HCT116 (cell line): ENCODE data around the gene SH3BGR.

ENCODE experiments used
- CBX3 ChIP-seq: IDR thresholded peaks from 2 replicates; pipeline ENCODE4 v1.6.1; 2012; ENCODE audit warnings: low read depth
- CEBPB ChIP-seq: IDR thresholded peaks from 2 replicates; pipeline ENCODE4 v1.6.1; 2012; ENCODE audit warnings: low read depth
- CTCF ChIP-seq, 3 experiments: fragments of 200-600 bp in 1 of 3; sonication (generic) in 1 of 3; IDR thresholded peaks in 2 of 3; conservative IDR thresholded peaks in 1 of 3; 2 replicates each; pipeline ENCODE4 v1.5.1; 2012 to 2017; ENCODE audit warnings: low read depth in 2 of 3, low read length in 2 of 3, antibody characterized with exemption in 1 of 3, borderline replicate concordance in 1 of 3, control low read depth in 1 of 3, mild to moderate bottlenecking in 1 of 3, mixed read lengths in 1 of 3, mixed run types in 1 of 3, moderate library complexity in 1 of 3; ENCODE audit not compliant: insufficient read depth in 1 of 3
- ELF1 ChIP-seq: IDR thresholded peaks from 2 replicates; pipeline ENCODE4 v1.6.1; 2012; ENCODE audit warnings: low read depth, borderline replicate concordance
- EZH2 ChIP-seq: fragments of 200-600 bp; sonication (generic); IDR thresholded peaks from 2 replicates; pipeline ENCODE4 v1.6.1; 2017; ENCODE audit warnings: antibody characterized with exemption, mixed run types
- POLR2A ChIP-seq: IDR thresholded peaks from 2 replicates; pipeline ENCODE4 v1.7.0; 2011; ENCODE audit warnings: borderline replicate concordance; ENCODE audit not compliant: insufficient read depth, insufficient read length; ENCODE audit errors: extremely low read depth
- POLR2AphosphoS5 ChIP-seq: IDR thresholded peaks from 2 replicates; pipeline ENCODE4 v1.6.1; 2011; ENCODE audit warnings: mild to moderate bottlenecking, low read depth, low read length, moderate library complexity
- RAD21 ChIP-seq: IDR thresholded peaks from 2 replicates; pipeline ENCODE4 v1.6.1; 2012; ENCODE audit warnings: low read depth, mild to moderate bottlenecking
- SP1 ChIP-seq: IDR thresholded peaks from 2 replicates; pipeline ENCODE4 v1.6.1; 2012; ENCODE audit warnings: low read depth
- TF ChIP-seq, protein P1 (sequence below): IDR thresholded peaks from 2 replicates; pipeline ENCODE4 v1.6.1; 2011; ENCODE audit warnings: mild to moderate bottlenecking, low read length, moderate library complexity; ENCODE audit not compliant: insufficient replicate concordance; ENCODE audit errors: extremely low read depth

GRCh38 chr21:39531064-39531463 lies 79.3 kb downstream of the SH3BGR start:
- TF ChIP-seq CBX3 (no peak), CEBPB (no peak), CTCF (IDR thresholded peaks at IDR 0.05 in 2 of 3, conservative IDR thresholded peaks at IDR 0.05 in 1 of 3; ENCODE audit: borderline replicate concordance in 1 of 3, insufficient read depth in 1 of 3, low read depth in 2 of 3, low read length in 2 of 3) (no peak), POLR2A (no peak), ELF1 (no peak), RAD21 (no peak), POLR2AphosphoS5 (no peak), SP1 (no peak), EZH2 (no peak)
- TF ChIP-seq, protein P1, sequence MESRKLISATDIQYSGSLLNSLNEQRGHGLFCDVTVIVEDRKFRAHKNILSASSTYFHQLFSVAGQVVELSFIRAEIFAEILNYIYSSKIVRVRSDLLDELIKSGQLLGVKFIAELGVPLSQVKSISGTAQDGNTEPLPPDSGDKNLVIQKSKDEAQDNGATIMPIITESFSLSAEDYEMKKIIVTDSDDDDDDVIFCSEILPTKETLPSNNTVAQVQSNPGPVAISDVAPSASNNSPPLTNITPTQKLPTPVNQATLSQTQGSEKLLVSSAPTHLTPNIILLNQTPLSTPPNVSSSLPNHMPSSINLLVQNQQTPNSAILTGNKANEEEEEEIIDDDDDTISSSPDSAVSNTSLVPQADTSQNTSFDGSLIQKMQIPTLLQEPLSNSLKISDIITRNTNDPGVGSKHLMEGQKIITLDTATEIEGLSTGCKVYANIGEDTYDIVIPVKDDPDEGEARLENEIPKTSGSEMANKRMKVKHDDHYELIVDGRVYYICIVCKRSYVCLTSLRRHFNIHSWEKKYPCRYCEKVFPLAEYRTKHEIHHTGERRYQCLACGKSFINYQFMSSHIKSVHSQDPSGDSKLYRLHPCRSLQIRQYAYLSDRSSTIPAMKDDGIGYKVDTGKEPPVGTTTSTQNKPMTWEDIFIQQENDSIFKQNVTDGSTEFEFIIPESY = no peak
